GM18909 (cell line): Measurements from ENCODE around the gene DDX6.

Experiments
- ATAC-seq: cut with Tn5 transposase; IDR thresholded peaks from one replicate; pipeline ENCODE4 v1.9.1; 2021; ENCODE audit warnings: mild to moderate bottlenecking; ENCODE audit not compliant: unreplicated experiment, poor library complexity

Gene DDX6

GRCh38 chr11:118705791-118706545 is 85.0 kb downstream of the DDX6 start:
- ATAC-seq = no peak

- no peak for ATAC-seq
These were observed 85.7 kb downstream of the DDX6 start for GRCh38 chr11:118705111-118705741.

GRCh38 chr11:118703563-118704106 is 87.3 kb downstream of the DDX6 start:
- no peak for ATAC-seq

GRCh38 chr11:118699506-118700220 is 91.3 kb downstream of the DDX6 start:
- no peak for ATAC-seq
